GM18520 (cell line): ENCODE data around the gene TEAD1.

Experiments used
- ATAC-seq: cut with Tn5 transposase; IDR thresholded peaks from one replicate; pipeline ENCODE4 v1.9.1; 2021; ENCODE audit not compliant: unreplicated experiment

Gene TEAD1

DNA sequence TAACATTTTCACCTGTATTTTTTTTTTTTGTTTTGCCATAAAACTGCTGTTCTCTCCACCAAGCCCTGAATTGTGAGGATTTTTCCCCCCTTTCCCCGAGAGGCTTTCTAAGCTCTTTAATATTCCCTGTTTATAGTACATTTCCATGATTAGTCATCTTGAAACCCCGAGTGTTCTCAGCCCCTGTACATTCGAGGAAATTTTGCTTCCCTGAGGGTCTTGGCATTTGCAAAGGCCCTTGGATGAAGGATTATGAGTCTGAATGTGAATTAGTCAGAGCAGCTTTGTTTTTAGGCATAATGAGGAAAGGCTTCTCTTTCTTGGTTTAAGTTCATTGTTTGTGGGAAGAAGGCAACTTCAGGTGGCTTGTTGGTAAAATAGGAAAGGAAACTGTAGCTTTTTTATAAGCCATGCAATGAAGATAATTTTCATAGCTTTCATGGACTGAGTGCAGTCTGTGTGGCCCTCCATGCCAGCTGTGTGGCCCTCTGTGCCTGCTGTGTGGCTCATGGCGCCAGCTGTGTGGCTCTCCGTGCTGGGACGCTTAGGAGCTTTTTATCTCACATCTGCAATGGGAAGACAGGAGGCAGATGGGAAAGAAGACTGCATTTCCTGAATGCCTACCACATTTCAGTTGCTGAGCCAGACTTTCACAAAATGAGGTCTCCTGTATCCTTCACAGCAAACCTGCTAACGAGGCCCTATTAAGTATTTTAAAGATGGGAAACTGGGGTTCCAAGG is 129.0 kb downstream of the TEAD1 start:
- ATAC-seq: no peak

DNA sequence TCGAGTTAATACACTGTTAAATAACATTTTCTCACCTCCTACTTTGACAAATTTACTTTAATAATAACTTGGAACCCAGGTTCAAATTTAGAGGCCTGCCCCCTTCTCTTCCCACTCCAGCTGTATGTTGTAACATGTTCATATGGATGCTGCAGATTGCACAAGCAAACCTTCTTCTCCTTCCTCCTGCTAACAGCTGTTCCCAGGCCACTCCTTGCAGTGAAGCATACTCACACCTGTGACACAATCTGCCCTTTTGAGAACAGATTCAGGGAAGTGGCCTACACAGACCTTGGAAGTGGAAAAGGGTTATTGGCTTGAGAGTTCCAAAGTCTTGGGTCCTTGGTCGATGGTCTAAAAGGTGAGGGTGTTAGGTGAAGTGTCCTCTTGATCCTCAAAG is 131.9 kb downstream of the TEAD1 start:
- ATAC-seq: no peak

DNA sequence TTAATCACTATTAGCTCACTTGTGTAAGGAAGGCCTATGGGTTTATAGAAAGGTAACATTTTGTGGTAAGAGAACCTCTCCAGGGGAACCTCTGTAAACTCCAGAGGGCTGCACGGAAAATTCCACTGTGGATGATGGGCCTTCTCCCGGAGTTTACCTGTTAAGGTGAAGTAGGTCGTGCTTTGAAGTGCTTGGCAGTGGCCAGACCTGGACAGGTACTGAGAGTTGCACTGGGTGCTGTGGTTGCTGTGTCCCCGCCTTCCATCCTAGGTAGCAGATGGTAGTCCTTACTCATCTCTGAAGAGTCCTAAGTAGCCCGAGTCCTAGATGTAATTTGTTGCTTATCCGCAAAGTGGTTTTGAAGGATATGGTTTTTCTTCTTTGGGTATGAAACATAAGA is 133.4 kb downstream of the TEAD1 start:
- no peak for ATAC-seq

GRCh38 chr11:12808519-12808918 is 134.3 kb downstream of the TEAD1 start:
- no peak for ATAC-seq

DNA sequence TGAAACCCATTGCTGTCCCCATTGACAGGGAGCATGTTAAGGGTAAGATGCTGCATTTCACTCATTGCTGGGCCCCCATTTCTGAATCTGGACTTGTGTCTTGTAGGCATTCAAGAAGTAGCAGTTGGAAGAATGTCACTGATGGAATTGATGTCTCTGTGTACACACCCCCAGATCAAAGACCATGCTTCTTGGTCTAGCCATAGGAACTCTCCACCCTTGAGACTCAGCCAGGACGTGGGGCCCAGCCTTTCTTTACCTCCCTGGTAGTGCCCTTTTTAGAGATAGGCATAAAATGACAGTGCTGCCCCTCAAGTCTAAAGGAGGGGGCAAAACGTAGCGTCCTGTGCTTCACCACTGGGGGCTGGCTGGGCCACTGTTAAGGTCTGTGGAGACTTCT is 135.1 kb downstream of the TEAD1 start:
- ATAC-seq: no peak

- no peak for ATAC-seq
These were observed 135.8 kb downstream of the TEAD1 start for GRCh38 chr11:12809864-12810567.

DNA sequence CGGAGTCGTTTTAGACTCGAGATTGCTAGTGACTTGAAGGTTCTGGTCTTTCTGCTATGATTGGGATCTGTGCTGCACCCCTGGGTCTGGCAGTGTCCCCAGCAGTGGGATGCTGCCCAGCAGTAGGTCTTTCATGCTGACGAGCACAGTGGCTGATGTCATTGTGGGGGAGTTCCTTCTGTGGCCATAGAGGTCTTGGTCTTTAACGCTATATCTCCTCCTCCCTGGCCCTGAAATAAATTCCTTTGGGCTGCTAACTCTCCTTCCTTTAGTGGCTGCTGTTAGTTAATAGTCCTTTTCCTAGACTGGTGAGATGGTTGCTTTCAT is 136.3 kb downstream of the TEAD1 start:
- ATAC-seq: no peak

GRCh38 chr11:12811861-12812260 is 137.6 kb downstream of the TEAD1 start:
- ATAC-seq: no peak

DNA sequence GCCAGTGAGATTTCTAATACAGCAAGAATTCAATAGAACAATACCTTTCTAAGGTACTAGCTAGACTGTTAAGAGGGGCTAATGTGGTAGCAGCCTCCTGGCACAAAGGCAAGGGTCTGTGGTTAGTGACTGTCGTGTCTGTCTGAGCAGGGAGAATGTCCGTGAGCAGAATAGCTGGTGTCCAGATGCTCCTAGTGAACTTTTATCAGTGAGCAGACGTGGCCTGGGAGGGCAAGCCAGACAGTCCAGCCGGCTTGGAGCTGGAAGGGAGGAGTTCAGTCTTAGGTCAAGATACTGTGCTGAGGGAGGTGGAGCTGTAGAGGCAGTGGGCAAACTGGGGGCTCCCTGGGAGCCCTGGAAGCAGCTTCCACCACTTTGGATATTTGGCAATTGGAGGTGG is 138.6 kb downstream of the TEAD1 start:
- no peak for ATAC-seq

DNA sequence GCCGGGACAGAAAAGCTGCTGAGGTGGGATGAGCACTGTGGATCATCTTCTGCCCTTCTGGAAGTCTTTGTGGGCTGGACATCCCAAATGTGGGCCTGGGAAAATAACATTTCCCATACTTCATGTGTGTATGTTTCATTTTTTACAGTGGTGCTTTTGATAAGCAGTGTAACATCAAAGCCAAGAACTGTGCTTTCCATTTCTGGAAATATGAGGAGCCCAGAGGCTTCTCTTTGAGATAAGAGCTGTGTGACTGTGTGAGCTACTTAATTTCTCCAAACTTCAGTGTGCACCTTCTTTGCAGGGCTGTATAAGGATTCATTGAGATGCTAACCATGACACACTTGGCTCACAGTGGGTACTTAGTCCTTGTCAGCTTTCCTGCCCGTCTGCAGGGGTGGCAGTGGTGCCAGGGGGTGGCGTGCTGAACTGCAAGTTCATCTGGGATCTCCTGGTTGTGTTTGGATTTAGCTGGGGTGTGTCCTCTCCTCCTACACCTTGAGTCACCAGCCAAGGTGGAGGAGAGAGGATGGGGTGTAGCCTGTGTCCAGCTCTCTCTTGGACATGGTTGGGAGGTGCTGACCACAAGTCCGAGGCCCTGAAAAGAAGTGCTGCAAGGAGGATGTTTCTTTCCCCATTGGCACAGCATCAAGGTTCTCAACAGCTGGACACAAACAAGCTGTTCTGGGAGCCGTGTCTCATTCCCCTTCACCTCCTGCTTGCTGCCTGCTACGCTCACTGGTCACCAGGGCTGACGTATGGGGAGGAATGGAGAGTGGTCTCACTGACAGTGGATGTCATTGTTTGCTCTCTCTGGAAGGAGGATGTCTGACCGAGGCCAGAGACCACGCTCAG is 139.4 kb downstream of the TEAD1 start:
- no peak for ATAC-seq

DNA sequence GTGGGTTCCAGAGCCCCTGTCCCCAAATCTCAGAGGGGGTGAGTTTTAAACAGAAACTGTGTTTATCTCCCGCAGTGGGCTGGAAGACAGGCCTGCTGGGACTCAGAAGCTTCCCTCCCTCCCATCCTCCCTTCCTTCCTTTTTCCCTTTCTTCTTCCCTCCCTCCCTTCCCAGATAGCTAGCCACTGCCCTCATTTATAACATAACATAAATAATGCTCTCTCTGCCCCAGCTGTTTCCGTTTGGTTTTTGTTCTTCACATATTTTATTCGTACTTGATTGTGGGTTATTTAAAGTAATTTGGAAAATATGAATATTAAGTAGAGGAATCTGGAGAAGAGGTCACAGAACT is 140.9 kb downstream of the TEAD1 start:
- ATAC-seq: no peak

DNA sequence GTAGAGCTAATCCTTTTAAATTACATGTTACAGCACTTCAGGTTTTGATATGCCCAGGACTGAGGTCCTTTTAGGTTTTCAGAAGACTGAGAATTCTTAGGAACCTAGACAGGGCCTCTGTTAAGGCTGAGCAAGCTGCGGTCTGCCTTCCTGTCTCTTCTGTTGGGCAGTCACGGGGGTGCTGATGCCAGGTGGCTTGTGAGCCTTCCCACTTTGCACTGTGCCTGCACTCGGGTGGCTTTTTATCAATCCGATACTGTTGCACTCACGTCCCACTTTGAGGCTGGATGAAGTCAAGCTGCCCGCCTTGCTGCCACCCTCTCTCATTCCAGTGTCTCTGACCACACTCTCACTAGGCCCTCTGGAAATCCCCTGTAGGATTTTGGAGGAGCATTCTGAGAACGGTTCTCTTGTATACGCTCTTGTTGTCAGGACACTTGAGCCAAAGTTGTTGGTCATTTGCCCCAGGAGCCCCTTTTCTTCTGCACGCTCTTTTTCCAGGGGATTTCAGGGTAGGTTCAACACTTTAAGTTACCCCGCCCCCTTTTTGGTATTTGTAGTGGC is 141.8 kb downstream of the TEAD1 start:
- ATAC-seq: no peak

DNA sequence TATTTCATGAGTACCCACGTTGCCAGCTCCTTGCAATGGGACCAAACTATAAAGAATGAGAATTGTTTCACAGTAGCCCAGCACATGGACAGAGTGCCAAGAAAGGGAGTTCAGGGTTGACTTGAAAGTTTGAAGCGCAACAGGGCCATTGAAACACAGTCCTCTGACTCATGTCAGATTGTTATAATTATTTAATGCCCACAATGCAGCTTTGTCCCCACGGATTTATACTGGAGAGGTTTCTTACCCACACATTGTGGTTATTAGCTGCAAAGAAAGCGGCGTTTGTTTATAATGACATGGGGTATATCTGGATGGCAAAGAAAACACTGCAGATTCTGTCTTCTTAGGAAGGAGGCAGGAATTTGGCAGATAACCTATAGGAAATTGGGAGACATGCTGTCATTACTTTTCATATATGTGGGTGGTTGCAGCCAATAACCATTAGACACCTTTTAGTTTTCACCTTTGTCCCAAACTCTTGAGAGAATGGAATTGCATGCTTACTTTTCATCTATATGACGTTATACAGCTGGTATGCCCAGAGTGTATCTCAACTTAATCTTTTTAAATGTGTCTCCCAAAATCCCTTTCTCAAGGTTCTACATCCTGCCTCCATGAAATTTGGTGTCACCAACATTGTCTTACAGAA is 143.6 kb downstream of the TEAD1 start:
- ATAC-seq: no peak

- ATAC-seq: no peak
These were observed 144.3 kb downstream of the TEAD1 start for GRCh38 chr11:12818333-12819015.

DNA sequence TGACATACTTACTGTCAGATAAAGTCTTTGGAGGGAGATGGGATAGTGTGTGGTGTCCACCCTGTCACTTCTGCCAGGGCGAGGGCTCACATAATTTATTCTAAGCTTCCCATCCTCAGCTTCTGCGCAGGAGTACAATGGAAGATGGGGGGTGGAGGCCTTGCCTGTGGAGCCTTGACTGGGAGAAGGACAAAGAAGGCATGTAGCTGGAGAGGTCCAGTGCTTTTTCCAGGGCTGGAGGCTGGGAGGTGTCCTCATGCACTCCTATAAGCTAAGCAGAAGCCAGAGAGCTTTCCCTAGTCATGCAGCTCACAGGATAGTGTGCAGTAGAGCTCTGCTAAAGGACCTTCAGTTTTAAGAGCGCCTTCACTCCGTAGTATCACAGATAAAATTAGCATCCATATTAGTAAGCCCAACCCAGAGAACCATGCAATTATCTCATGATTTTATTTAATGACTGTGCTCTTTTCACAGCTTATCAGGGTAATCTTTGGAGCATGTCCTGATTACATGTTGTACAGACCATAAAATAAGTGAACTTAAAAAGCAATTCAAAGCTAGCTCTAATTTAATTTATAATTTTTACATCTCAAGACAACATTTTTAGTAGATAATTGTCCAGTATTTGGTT is 148.3 kb downstream of the TEAD1 start:
- ATAC-seq: no peak

DNA sequence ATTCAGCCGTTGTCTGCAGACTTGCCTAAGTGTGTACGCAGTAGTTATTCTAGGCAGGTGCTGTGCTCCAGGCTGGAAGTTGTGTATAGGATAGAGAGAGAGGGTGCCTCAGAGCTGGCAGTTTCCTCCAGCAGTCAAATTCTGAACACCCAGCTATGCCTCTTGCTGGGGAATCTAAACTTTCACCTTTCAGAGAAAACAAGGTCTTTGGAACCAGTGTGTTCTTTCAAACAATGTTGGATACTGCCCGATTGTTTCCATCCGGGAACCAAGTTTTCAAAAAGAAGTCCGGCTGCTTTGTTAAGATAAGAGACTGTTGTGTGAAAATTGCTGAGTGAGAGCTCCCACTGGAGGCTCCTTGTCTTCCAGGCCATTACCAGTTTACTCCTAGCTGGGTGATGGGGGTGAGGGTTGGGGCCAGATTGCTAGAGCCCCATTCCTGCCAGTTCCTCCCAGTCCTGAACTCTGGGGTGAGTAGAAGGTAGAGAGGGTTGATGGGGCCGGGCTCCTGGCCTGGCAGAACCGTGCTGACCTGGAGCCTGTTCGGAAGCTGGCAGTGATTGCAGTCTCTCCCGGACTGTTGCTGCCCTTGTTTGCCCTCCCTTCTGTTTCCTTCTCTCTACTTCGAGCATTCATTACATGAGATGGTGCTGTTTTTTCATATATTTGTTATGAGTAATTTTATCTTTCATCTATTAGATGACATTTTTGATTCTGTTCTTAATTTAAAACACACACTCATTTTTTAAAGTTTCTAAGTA is 150.2 kb downstream of the TEAD1 start:
- no peak for ATAC-seq

- no peak for ATAC-seq
These were observed 152.2 kb downstream of the TEAD1 start for GRCh38 chr11:12826441-12826840.

- ATAC-seq: no peak
These were observed 153.1 kb downstream of the TEAD1 start for GRCh38 chr11:12827369-12827768.
